ENCODE data around the gene ACHE. TPM values are rescaled to one million over a fixed set of nuclear protein-coding genes. Genes with fewer than 3 reads are reported as not detected.

ACHE gene
- total RNA-seq, 1 experiment from 2014 or later: 7.0 TPM

DNA sequence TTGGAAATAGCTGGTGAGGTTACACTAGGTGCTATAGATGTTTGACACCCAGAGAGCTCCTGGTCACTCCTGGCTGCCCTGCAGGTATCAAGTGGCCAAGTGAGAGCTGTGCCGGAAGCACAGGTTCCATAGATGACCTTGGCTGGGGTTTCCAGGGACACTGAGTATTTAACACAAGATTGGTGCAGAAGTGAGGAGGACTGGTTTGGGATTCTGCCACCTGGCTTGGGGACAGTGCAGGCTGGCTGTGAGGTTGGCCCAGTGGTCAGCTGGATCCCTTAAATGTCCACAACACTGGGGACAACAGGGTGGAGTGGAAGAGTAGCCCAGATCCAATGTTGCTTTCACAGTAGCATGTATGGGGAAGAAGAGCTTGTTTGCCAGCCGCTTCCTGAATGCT is 5.3 kb upstream of the ACHE start:
- TF ChIP-seq, protein P1, sequence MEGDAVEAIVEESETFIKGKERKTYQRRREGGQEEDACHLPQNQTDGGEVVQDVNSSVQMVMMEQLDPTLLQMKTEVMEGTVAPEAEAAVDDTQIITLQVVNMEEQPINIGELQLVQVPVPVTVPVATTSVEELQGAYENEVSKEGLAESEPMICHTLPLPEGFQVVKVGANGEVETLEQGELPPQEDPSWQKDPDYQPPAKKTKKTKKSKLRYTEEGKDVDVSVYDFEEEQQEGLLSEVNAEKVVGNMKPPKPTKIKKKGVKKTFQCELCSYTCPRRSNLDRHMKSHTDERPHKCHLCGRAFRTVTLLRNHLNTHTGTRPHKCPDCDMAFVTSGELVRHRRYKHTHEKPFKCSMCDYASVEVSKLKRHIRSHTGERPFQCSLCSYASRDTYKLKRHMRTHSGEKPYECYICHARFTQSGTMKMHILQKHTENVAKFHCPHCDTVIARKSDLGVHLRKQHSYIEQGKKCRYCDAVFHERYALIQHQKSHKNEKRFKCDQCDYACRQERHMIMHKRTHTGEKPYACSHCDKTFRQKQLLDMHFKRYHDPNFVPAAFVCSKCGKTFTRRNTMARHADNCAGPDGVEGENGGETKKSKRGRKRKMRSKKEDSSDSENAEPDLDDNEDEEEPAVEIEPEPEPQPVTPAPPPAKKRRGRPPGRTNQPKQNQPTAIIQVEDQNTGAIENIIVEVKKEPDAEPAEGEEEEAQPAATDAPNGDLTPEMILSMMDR (conservative IDR thresholded peaks at IDR 0.05): no peak

More for the DNA sequence above, 5.3 kb upstream of the ACHE start:
- Histone ChIP-seq H3K18ac (ENCODE audit: insufficient read length, low read depth, low read length) (no peak overlapping the region), H3K4me1 (ENCODE audit: insufficient read depth, low read length) (no peaks in the 10 kb centered on the region; the same call in 1 of the 2 replicates), H4K20me1 (ENCODE audit: control insufficient read depth, insufficient read depth, insufficient read length) (no peaks in the 10 kb centered on the region), H4K8ac (replicated peaks; ENCODE audit: insufficient read length, low read depth, low read length) (no peak overlapping the region), H2BK20ac (ENCODE audit: low read depth, low read length, poor library complexity, severe bottlenecking) (no peak overlapping the region), H3K9me3 (ENCODE audit: control insufficient read depth, low read depth, low read length) (no peaks in the 10 kb centered on the region), H2AFZ (ENCODE audit: low read length) (no peak overlapping the region), H2AK5ac (ENCODE audit: insufficient read length, low read length) (no peak overlapping the region), H2BK5ac (ENCODE audit: insufficient read length, low read length) (no peak overlapping the region), H3K27me3 (ENCODE audit: insufficient read depth, low read length) (peaks cover 6% of the 10 kb centered on the region), H2BK120ac (ENCODE audit: low read depth, low read length, poor library complexity, severe bottlenecking) (no peak overlapping the region), H3T11ph (ENCODE audit: low read length) (no peak overlapping the region), H2BK15ac (ENCODE audit: low read depth, low read length) (no peak overlapping the region), H3K79me1 (ENCODE audit: insufficient read depth, low read depth, low read length, poor library complexity, severe bottlenecking) (no peaks in the 10 kb centered on the region), H2BK12ac (ENCODE audit: insufficient read length, low read depth, low read length) (no peak overlapping the region), H3K4ac (ENCODE audit: low read depth, low read length) (no peak overlapping the region), H4K5ac (ENCODE audit: insufficient read length, low read depth, low read length) (no peak overlapping the region), H3K79me2 (ENCODE audit: insufficient read depth, low read length) (no peaks in the 10 kb centered on the region), H4K91ac (ENCODE audit: insufficient read length, low read depth, low read length) (no peak overlapping the region), H3K4me2 (ENCODE audit: insufficient read depth, insufficient read length, low read length) (no peak overlapping the region), H3K23ac (ENCODE audit: insufficient read length, low read depth, low read length) (no peak overlapping the region), H3K23me2 (ENCODE audit: insufficient read length, low read depth, low read length, poor library complexity, severe bottlenecking) (peaks cover 2% of the 10 kb centered on the region), H3K56ac (ENCODE audit: insufficient read length, low read depth, low read length) (no peak overlapping the region), H3K27ac (ENCODE audit: insufficient read length, low read depth, low read length) (no peak overlapping the region), H3K14ac (ENCODE audit: insufficient read depth, low read length) (no peak overlapping the region; the same call in 1 of the 2 replicates), H3K9ac (ENCODE audit: extremely low read depth, insufficient read length, low read length) (no peak overlapping the region)
- H3K4me1 Mint-ChIP-seq: peaks cover 7 to 10% of the 10 kb centered on the region in 2 experiments
- peaks cover 17% of the 10 kb centered on the region for H3K27me3 Mint-ChIP-seq (ENCODE audit: low read depth)
- no peaks in the 10 kb centered on the region for H3K36me3 Mint-ChIP-seq (ENCODE audit: insufficient read depth in 1 of 3, low read depth in 3 of 3)
- no peak overlapping the region for H3K4me3 Mint-ChIP-seq
- no peak overlapping the region for H3K27ac Mint-ChIP-seq
- no peaks in the 10 kb centered on the region; a peak in 2 of 5 replicates for H3K9me3 Mint-ChIP-seq
- no peak for DNase-seq
- no CpG with 5 or more reads among the region's 2 CpGs for WGBS (ENCODE audit: extremely low coverage, insufficient read length, low lambda C conversion rate)

Measured in H9 (cell line).